H1 (cell line): ENCODE results near the gene TSHZ2. TPM values are rescaled to one million over a fixed set of nuclear protein-coding genes. Genes with fewer than 3 reads are reported as not detected.

ENCODE experiments used
- CTCF ChIA-PET: fragments of 300-600 bp; sonication (Branson Sonifier 250); formaldehyde crosslinking; loops from one replicate; lab custom pipeline; 2021; ENCODE audit not compliant: partially characterized antibody; lab: Charles Lee
- POLR2A ChIA-PET: fragments of 300-600 bp; sonication (Branson Sonifier 250); formaldehyde crosslinking; loops from one replicate; lab custom pipeline; 2021; ENCODE audit warnings: inconsistent platforms; ENCODE audit not compliant: partially characterized antibody; lab: Charles Lee
- DNase-seq, 2 experiments: peaks; one replicate each; pipeline versions ENCODE4 v3.0.0 to v3.0.0-alpha.2; 2010 to 2022; ENCODE audit warnings: low spot score in 2 of 2, low read depth in 1 of 2, mixed read lengths in 1 of 2
- FAIRE-seq: peaks from 2 replicates; lab custom pipeline; 2011; peaks lifted over from hg19 to GRCh38; lab: Jason Lieb, UNC
- H2AFZ ChIP-seq: 2 replicates; pipeline ENCODE4 v1.8.1; 2012; ENCODE audit warnings: low read length, inconsistent platforms
- H2AK5ac ChIP-seq: 2 replicates; pipeline ENCODE4 v1.6.1; 2013; ENCODE audit warnings: low read depth, low read length
- H2BK120ac ChIP-seq: replicated peaks from 2 replicates; pipeline ENCODE3; 2013; ENCODE audit warnings: low read depth, low read length, inconsistent platforms
- H2BK12ac ChIP-seq: 2 replicates; pipeline ENCODE4 v1.6.1; 2013; ENCODE audit warnings: low read depth, low read length
- H2BK15ac ChIP-seq: 2 replicates; pipeline ENCODE4 v1.6.1; 2013; ENCODE audit warnings: low read length
- H2BK20ac ChIP-seq: 2 replicates; pipeline ENCODE4 v1.6.1; 2013; ENCODE audit warnings: low read length
- H2BK5ac ChIP-seq: 2 replicates; pipeline ENCODE4 v1.6.1; 2013; ENCODE audit warnings: low read depth, low read length
- H3K14ac ChIP-seq: 2 replicates; pipeline ENCODE4 v1.6.1; 2013; ENCODE audit warnings: inconsistent platforms; ENCODE audit not compliant: insufficient read length
- H3K18ac ChIP-seq: 2 replicates; pipeline ENCODE4 v1.6.1; 2013; ENCODE audit warnings: low read length; ENCODE audit errors: extremely low read depth
- H3K23ac ChIP-seq: 2 replicates; pipeline ENCODE4 v1.6.1; 2013; ENCODE audit warnings: inconsistent platforms; ENCODE audit not compliant: insufficient read length
- H3K23me2 ChIP-seq: 2 replicates; pipeline ENCODE4 v1.6.1; 2013; ENCODE audit warnings: low read depth, low read length
- H3K27ac ChIP-seq: 2 replicates; pipeline ENCODE4 v1.6.1; 2011; ENCODE audit warnings: low read depth, low read length, inconsistent platforms
- H3K27me3 ChIP-seq, 4 experiments: replicated peaks in 1 of 4; 1 replicate in 1 of 4; 2 replicates in 3 of 4; pipeline versions ENCODE4 v1.6.1 to v1.8.1; 2011 to 2013; ENCODE audit warnings: low read length in 3 of 4, mild to moderate bottlenecking in 3 of 4, inconsistent platforms in 2 of 4, mixed read lengths in 2 of 4, moderate library complexity in 1 of 4; ENCODE audit not compliant: control insufficient read depth in 3 of 4, insufficient read depth in 3 of 4; ENCODE audit errors: extremely low read depth in 1 of 4
- H3K36me3 ChIP-seq, 4 experiments: 2 replicates each; pipeline versions ENCODE4 v1.6.1 to v1.8.1; 2011 to 2013; ENCODE audit warnings: mild to moderate bottlenecking in 4 of 4, low read length in 3 of 4, moderate library complexity in 2 of 4, control low read depth in 1 of 4, inconsistent platforms in 1 of 4; ENCODE audit not compliant: insufficient read depth in 4 of 4, control insufficient read depth in 2 of 4
- H3K4ac ChIP-seq: replicated peaks from 2 replicates; pipeline ENCODE3; 2013; ENCODE audit warnings: low read length, low read depth, mixed read lengths, inconsistent platforms; ENCODE audit not compliant: insufficient read length
- H3K4me1 ChIP-seq, 4 experiments: replicated peaks in 1 of 4; 1 replicate in 1 of 4; 2 replicates in 3 of 4; pipeline versions ENCODE4 v1.6.1 to v1.8.1; 2011 to 2013; ENCODE audit warnings: low read length in 3 of 4, inconsistent platforms in 2 of 4, mixed read lengths in 1 of 4; ENCODE audit not compliant: insufficient read depth in 4 of 4, control insufficient read depth in 3 of 4
- H3K4me2 ChIP-seq, 2 experiments: 2 replicates each; pipeline versions ENCODE4 v1.6.1 to v1.8.1; 2011 to 2013; ENCODE audit warnings: low read depth in 2 of 2, low read length in 2 of 2, control low read depth in 1 of 2, inconsistent platforms in 1 of 2, mild to moderate bottlenecking in 1 of 2; ENCODE audit not compliant: insufficient read depth in 1 of 2
- H3K4me3 ChIP-seq, 4 experiments: fragments of 200-600, 300-600 bp in 1 of 4; sonication (generic), shearing (Covaris generic), sonication (Bioruptor Twin) in 1 of 4; 2 replicates each; pipeline versions ENCODE4 v1.5.1 to v1.8.1; 2011 to 2016; ENCODE audit warnings: low read length in 4 of 4, low read depth in 3 of 4, control low read depth in 2 of 4, inconsistent platforms in 2 of 4, mild to moderate bottlenecking in 2 of 4, mixed read lengths in 1 of 4, moderate library complexity in 1 of 4; ENCODE audit not compliant: insufficient read depth in 2 of 4; ENCODE audit errors: extremely low read depth in 1 of 4
- H3K56ac ChIP-seq: replicated peaks from 2 replicates; pipeline ENCODE3; 2013; ENCODE audit warnings: low read depth, mild to moderate bottlenecking, mixed read lengths, low read length, inconsistent platforms; ENCODE audit not compliant: insufficient read length
- H3K79me1 ChIP-seq: 2 replicates; pipeline ENCODE4 v1.6.1; 2013; ENCODE audit warnings: low read depth, low read length, control low read depth
- H3K79me2 ChIP-seq, 2 experiments: 2 replicates each; pipeline versions ENCODE4 v1.6.1 to v1.8.1; 2012 to 2013; ENCODE audit warnings: low read length in 2 of 2, mild to moderate bottlenecking in 2 of 2, inconsistent platforms in 1 of 2; ENCODE audit not compliant: insufficient read depth in 2 of 2, control insufficient read depth in 1 of 2
- H3K9ac ChIP-seq, 4 experiments: replicated peaks in 1 of 4; 1 replicate in 1 of 4; 2 replicates in 3 of 4; pipeline versions ENCODE4 v1.6.1 to v1.8.1; 2011 to 2013; ENCODE audit warnings: low read depth in 3 of 4, low read length in 3 of 4, control low read depth in 2 of 4, mild to moderate bottlenecking in 2 of 4, moderate library complexity in 2 of 4, inconsistent platforms in 1 of 4; ENCODE audit errors: extremely low read depth in 1 of 4
- H3K9me3 ChIP-seq, 2 experiments: 2 replicates each; pipeline versions ENCODE4 v1.6.1 to v1.8.1; 2012 to 2013; ENCODE audit warnings: mild to moderate bottlenecking in 2 of 2, moderate library complexity in 2 of 2, control low read depth in 1 of 2, inconsistent platforms in 1 of 2, low read depth in 1 of 2, low read length in 1 of 2, mixed read lengths in 1 of 2; ENCODE audit not compliant: insufficient read depth in 2 of 2
- H4K20me1 ChIP-seq, 2 experiments: replicated peaks in 1 of 2; 2 replicates each; pipeline versions ENCODE3 to v1.8.1; 2011 to 2013; ENCODE audit warnings: inconsistent platforms in 2 of 2, low read length in 2 of 2, mild to moderate bottlenecking in 1 of 2; ENCODE audit not compliant: insufficient read depth in 2 of 2, control insufficient read depth in 1 of 2
- H4K5ac ChIP-seq: 2 replicates; pipeline ENCODE4 v1.6.1; 2013; ENCODE audit warnings: low read length, low read depth, mixed read lengths, inconsistent platforms; ENCODE audit not compliant: insufficient read length
- H4K8ac ChIP-seq: 2 replicates; pipeline ENCODE4 v1.8.0; 2013; ENCODE audit warnings: mild to moderate bottlenecking, moderate library complexity, low read length, inconsistent platforms; ENCODE audit not compliant: insufficient read depth; ENCODE audit errors: extremely low read depth
- H4K91ac ChIP-seq: replicated peaks from 2 replicates; pipeline ENCODE3; 2013; ENCODE audit warnings: low read length, mixed read lengths, inconsistent platforms; ENCODE audit not compliant: insufficient read length
- BACH1 ChIP-seq: IDR thresholded peaks from 2 replicates; pipeline ENCODE4 v1.6.1; 2012; ENCODE audit warnings: low read length, improper control_type of control experiment
- CTBP2 ChIP-seq: IDR thresholded peaks from 2 replicates; pipeline ENCODE4 v1.7.0; 2011; ENCODE audit warnings: borderline replicate concordance, mild to moderate bottlenecking, moderate library complexity, mixed read lengths, low read length; ENCODE audit not compliant: insufficient read depth, insufficient read length
- FOSL1 ChIP-seq: IDR thresholded peaks from 2 replicates; pipeline ENCODE4 v1.6.1; 2011; ENCODE audit warnings: mild to moderate bottlenecking, low read depth, low read length, moderate library complexity; ENCODE audit not compliant: insufficient read depth
- NRF1 ChIP-seq: IDR thresholded peaks from 2 replicates; pipeline ENCODE4 v1.6.1; 2011; ENCODE audit warnings: mild to moderate bottlenecking, low read depth, low read length, improper control_type of control experiment
- RNF2 ChIP-seq: fragments of 200-900, 300-1000 bp; sonication (generic); IDR thresholded peaks from 2 replicates; pipeline ENCODE4 v1.7.1; 2016; ENCODE audit warnings: borderline replicate concordance, low read depth, mild to moderate bottlenecking, antibody characterized with exemption, low read length; ENCODE audit not compliant: poor library complexity, severe bottlenecking; ENCODE audit errors: missing control alignments
- SP1 ChIP-seq: IDR thresholded peaks from 2 replicates; pipeline ENCODE4 v1.6.1; 2011; ENCODE audit warnings: low read depth, low read length
- SP2 ChIP-seq: IDR thresholded peaks from 2 replicates; pipeline ENCODE4 v1.6.1; 2012; ENCODE audit warnings: mild to moderate bottlenecking, low read length, inconsistent platforms
- SP4 ChIP-seq: IDR thresholded peaks from 2 replicates; pipeline ENCODE4 v1.6.1; 2012; ENCODE audit warnings: low read length, inconsistent platforms
- TBP ChIP-seq: IDR thresholded peaks from 2 replicates; pipeline ENCODE4 v1.6.1; 2011; ENCODE audit warnings: low read depth, low read length, improper control_type of control experiment
- WGBS, 2 experiments: shearing (Covaris generic) in 1 of 2; methylation state at CpG; one replicate each; pipeline versions ENCODE4 v1.1.6 to v1.1.7; 2013 to 2015; ENCODE audit warnings: low lambda C conversion rate in 2 of 2, mixed read lengths in 2 of 2, inconsistent platforms in 1 of 2, low coverage in 1 of 2, missing lambda C conversion rate in 1 of 2; ENCODE audit not compliant: insufficient replicate concordance in 2 of 2, insufficient coverage in 1 of 2, insufficient read length in 1 of 2; ENCODE audit errors: extremely low coverage in 1 of 2, missing lambda C conversion rate in 1 of 2; 5-methylcytosine and 5-hydroxymethylcytosine counted together
- polyA plus RNA-seq, 7 experiments: library from polyadenylated mRNA; depleted of rRNA in 3 of 7; stranded (reverse) in 5 of 7; unstranded in 2 of 7; fragments of >200 nt in 5 of 7; fragments of 200-250 nt in 2 of 7; gene quantifications; 1 replicate in 5 of 7; 2 replicates in 1 of 7; 4 replicates in 1 of 7; pipeline versions ENCODE4 v1.2.1 to v1.2.3, GENCODE V29; 2011 to 2013; ENCODE audit warnings: missing spikeins in 2 of 7, mixed read lengths in 2 of 7
- total RNA-seq: library from RNA; stranded (reverse); fragmentation: NEBNext Ultra II Directional; extraction: Animal tissue kit (Norgen Biotek cat#: 25700); gene quantifications from 2 replicates; pipeline ENCODE4 v1.2.1, GENCODE V29; 2021
- TF ChIP-seq, protein P1 (sequence below): IDR thresholded peaks from 2 replicates; pipeline ENCODE4 v1.6.1; 2012; ENCODE audit warnings: low read length, inconsistent platforms
- TF ChIP-seq, protein P2 (sequence below): IDR thresholded peaks from 2 replicates; pipeline ENCODE4 v1.6.1; 2012; ENCODE audit warnings: inconsistent platforms

TSHZ2 gene
- total and polyA plus RNA-seq, 2 of the 8 experiments (the other 6 are each of a cell fraction or from before 2014, with no cell fraction given), result 0.14 to 0.30 TPM

DNA sequence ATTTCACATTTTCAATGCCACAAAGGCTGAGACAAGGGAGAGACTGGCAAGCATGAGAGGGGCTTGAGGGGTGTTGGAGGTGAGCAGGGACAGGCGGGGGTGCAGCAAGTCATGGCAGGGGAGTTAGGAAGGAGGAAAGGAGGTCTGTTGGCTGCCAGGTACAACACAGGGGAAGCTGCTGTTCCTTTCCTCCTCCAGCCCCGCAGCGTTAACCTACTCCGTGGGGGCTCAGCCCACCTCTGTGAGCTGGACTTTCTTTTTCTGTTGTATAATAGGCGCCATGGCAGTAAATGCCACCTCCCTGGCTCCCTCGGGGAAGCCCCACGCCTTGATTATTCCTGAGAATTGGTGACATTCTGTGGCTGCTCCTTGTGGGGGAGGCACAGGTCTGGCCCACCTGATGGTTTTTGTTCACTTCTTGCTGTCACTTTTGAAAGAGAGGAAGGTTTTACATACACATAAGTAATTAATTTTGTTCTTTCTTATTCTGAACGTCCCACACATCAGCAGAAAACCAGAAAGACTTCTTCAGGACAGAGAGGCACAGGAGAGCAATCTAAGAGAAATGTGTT, 293.2 kb downstream of the TSHZ2 start:
- Histone ChIP-seq H3K23me2 (no peaks in the 10 kb centered on the region), H2AFZ (no peak overlapping the region)
- WGBS, 2 experiments, result 77% methylated on average over 8 of the region's 8 CpGs; no CpG with 5 or more reads in 1 of the 2 experiments
- TF ChIP-seq SP2 (no peak), TBP (no peak), FOSL1 (no peak), NRF1 (no peak), BACH1 (no peak), SP1 (no peak), RNF2 (no peak), CTBP2 (no peak), SP4 (no peak)
- TF ChIP-seq, protein P1, sequence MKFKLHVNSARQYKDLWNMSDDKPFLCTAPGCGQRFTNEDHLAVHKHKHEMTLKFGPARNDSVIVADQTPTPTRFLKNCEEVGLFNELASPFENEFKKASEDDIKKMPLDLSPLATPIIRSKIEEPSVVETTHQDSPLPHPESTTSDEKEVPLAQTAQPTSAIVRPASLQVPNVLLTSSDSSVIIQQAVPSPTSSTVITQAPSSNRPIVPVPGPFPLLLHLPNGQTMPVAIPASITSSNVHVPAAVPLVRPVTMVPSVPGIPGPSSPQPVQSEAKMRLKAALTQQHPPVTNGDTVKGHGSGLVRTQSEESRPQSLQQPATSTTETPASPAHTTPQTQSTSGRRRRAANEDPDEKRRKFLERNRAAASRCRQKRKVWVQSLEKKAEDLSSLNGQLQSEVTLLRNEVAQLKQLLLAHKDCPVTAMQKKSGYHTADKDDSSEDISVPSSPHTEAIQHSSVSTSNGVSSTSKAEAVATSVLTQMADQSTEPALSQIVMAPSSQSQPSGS, result no peak
- TF ChIP-seq, protein P2, sequence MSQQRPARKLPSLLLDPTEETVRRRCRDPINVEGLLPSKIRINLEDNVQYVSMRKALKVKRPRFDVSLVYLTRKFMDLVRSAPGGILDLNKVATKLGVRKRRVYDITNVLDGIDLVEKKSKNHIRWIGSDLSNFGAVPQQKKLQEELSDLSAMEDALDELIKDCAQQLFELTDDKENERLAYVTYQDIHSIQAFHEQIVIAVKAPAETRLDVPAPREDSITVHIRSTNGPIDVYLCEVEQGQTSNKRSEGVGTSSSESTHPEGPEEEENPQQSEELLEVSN, result no peak

More for the DNA sequence above, 293.2 kb downstream of the TSHZ2 start:
- no peak for FAIRE-seq
- no peaks in the 10 kb centered on the region for H3K79me1 ChIP-seq
- no peak overlapping the region for H2BK20ac ChIP-seq
- no peak overlapping the region; a peak in 1 of 4 replicates for H3K4me2 ChIP-seq
- H3K79me2 ChIP-seq, result no peaks in the 10 kb centered on the region
- H4K20me1 ChIP-seq, result no peaks in the 10 kb centered on the region
- H3K56ac ChIP-seq, result no peak overlapping the region
- no peak overlapping the region for H4K8ac ChIP-seq
- H3K18ac ChIP-seq, result peak overlapping the region; percentile 15; the same call in 1 of the 2 replicates
- no peak overlapping the region for H4K91ac ChIP-seq
- no peak overlapping the region for H2AK5ac ChIP-seq
- H2BK12ac ChIP-seq, result no peak overlapping the region
- H3K9me3 ChIP-seq, result no peaks in the 10 kb centered on the region
- H3K27ac ChIP-seq, result no peak overlapping the region
- no peak overlapping the region for H2BK5ac ChIP-seq
- no peak overlapping the region for H2BK15ac ChIP-seq
- peaks cover 2 to 5% (median 4%) of the 10 kb centered on the region in 4 experiments; a peak in 3 of 7 replicates for H3K4me1 ChIP-seq
- no peak overlapping the region for H3K23ac ChIP-seq
- no peak for DNase-seq
- no peak overlapping the region for H3K4ac ChIP-seq
- H2BK120ac ChIP-seq, result no peak overlapping the region
- H3K9ac ChIP-seq, result no peak overlapping the region
- H3K36me3 ChIP-seq, result no peaks in the 10 kb centered on the region
- no peak overlapping the region for H4K5ac ChIP-seq
- no peak overlapping the region for H3K14ac ChIP-seq
- H3K4me3 ChIP-seq, result no peak overlapping the region
- CTCF ChIA-PET, result interaction anchor here (0.5 to 1.9 kb wide), 5 partner anchors 12 to 264 kb away, joined by 3 to 4 read pairs (median 3); no protein-coding TSS in a partner anchor
- H3K27me3 ChIP-seq, result no peaks in the 10 kb centered on the region
- POLR2A ChIA-PET, result no interaction called here
